GM18517 (cell line): ENCODE data around the gene SIGLEC9.
"Not testable (repeated sequence)": the region's sequence is repeated elsewhere in the genome, so short reads cannot be mapped to it uniquely, and the experiment has no call there.

ENCODE experiments used
- ATAC-seq: cut with Tn5 transposase; IDR thresholded peaks from one replicate; pipeline ENCODE4 v1.9.1; 2021; ENCODE audit warnings: mild to moderate bottlenecking, moderate library complexity; ENCODE audit not compliant: unreplicated experiment

SIGLEC9 gene

GRCh38 chr19:51142809-51143475 lies 18.2 kb downstream of the SIGLEC9 start:
- ATAC-seq, result not testable (repeated sequence)

- ATAC-seq, result no peak
Measured at GRCh38 chr19:51143486-51143885, 18.8 kb downstream of the SIGLEC9 start.

DNA sequence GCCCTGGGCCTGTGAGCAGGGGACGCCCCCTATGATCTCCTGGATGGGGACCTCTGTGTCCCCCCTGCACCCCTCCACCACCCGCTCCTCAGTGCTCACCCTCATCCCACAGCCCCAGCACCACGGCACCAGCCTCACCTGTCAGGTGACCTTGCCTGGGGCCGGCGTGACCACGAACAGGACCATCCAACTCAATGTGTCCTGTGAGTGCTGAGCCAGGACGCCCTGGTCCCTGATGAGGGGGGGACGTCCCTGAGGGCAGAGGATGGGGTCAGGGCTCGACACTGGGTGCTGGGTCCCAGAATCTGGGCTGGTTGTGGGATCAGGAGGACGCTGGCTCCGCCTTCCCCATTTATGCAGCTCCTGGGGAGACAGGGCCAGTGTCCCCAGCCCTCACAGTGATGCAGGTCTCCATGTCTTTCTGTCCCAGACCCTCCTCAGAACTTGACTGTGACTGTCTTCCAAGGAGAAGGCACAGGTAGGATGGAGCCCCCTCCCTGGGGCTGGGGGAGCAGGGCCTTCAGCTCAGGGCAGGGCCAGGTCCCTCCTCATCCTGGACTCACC lies 19.9 kb downstream of the SIGLEC9 start:
- no peak for ATAC-seq

DNA sequence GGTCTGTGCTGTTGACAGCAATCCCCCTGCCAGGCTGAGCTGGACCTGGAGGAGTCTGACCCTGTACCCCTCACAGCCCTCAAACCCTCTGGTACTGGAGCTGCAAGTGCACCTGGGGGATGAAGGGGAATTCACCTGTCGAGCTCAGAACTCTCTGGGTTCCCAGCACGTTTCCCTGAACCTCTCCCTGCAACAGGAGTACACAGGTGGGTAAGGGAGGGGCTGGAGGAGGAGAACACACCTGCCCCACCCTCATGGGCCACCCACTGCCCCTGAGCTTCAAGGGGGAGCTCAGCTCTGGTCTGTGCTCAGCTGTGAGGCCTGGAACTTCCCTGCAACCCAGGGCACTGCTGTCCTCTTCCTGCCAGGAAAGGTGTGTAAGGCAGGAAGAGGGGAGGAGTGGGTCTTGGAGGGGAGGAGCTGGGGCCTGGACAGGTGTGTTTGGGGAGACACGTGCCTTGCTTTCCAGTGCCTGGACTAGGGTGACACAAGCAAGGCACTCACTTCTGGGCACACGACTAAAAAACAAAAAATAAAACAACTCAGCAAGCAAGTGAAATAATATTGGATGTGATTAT lies 21.3 kb downstream of the SIGLEC9 start:
- no peak for ATAC-seq

DNA sequence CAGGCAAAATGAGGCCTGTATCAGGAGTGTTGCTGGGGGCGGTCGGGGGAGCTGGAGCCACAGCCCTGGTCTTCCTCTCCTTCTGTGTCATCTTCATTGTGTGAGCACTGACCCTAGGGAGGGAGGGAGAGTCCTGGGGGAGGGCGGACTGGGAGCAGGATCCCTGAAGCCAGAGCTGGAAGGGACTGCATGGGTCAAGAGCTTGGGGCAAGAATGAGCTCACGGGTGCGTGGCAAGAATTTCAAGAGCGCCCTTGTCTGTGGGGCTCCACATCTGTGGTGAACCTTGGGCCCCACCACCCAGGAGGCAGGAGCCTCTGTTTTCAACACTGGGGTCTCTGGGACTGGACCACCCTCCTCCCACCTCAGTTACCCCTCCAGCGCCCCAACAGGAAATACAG lies 22.0 kb downstream of the SIGLEC9 start:
- no peak for ATAC-seq

- no peak for ATAC-seq
Measured at GRCh38 chr19:51147663-51148062, 23.0 kb downstream of the SIGLEC9 start.

- no peak for ATAC-seq
Measured at GRCh38 chr19:51148580-51148979, 23.9 kb downstream of the SIGLEC9 start.

DNA sequence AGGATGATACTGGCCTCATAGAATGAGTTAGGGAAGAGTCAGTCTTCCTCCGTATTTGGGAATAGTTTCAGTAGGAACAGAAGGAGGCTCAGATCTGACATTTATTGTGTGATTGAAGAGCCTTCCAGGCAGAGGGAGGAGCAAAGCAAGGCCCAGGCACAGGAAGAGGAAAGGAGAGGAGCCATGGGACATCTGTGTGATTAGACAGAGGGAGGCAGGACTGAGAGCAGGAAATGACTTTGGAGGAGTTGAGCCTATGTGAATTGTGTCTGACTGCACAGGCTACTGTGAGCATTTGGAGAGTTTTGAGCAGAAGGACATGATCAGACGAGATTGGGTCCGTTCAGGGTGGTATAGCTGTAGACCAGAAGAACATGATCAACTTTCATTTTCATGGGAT lies 25.9 kb downstream of the SIGLEC9 start:
- no peak for ATAC-seq

DNA sequence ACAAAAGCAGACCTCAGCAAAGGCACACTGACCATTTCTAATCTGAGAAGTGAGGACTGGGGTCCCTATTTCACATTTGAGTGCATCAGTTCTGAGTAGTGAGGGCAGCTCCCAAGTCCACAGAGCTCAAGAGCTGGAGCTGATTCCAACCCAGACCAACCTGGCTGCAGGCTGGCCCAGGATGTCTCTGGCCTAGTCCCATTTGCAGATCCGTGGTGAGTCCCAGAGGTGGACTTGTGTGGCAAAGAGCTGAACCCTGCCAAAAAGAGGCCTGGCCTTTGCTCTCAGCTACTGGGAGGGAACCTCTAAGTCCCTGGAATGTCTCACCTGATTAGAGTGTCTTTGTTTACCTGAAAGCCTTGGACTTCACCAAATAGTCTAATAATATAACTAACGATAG lies 32.0 kb downstream of the SIGLEC9 start:
- no peak for ATAC-seq

DNA sequence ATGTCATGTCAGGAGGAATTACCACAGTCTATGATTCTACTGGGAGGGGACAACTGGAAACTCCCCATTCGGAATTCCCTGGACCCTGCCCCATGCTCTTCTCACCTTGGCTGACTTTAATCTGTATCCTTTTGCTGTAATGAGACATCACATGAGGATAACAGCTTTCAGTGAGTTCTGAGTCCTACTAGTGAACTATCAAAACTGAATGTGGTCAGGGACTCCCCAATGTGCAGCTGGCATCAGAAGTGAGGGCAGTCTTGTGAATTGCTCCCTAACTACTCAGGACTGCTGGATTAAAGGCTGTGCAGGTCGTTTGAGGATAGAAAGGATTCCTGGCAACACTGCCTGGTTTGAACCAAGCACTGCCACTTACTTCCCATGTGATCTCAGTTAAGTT lies 32.6 kb downstream of the SIGLEC9 start:
- ATAC-seq, result no peak

GRCh38 chr19:51158474-51159129 lies 33.9 kb downstream of the SIGLEC9 start:
- ATAC-seq, result no peak

- ATAC-seq, result no peak
Measured at GRCh38 chr19:51159656-51160055, 35.0 kb downstream of the SIGLEC9 start.

GRCh38 chr19:51161266-51161665 lies 36.6 kb downstream of the SIGLEC9 start:
- no peak for ATAC-seq

GRCh38 chr19:51161867-51162496 lies 37.3 kb downstream of the SIGLEC9 start:
- ATAC-seq, result no peak

DNA sequence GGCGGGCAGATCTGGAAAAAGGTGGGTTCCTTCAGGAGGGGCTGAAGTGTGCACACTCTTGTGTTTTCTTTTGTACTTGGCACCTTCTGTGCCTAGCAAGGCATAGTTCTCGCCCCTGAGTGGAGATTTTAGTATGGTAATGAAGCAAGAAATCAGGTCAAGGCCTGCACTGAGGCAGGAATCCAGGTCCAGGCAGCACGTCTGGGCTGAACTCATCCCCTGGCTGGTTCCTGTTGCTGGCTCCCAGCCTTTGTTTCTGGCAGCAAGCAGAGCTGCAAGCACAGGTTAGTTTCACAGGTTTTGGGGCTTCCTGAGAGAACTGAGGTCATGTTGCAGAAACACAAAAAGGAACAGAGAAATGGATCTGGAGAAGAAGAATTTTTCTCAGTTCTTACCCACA lies 38.6 kb downstream of the SIGLEC9 start:
- no peak for ATAC-seq

DNA sequence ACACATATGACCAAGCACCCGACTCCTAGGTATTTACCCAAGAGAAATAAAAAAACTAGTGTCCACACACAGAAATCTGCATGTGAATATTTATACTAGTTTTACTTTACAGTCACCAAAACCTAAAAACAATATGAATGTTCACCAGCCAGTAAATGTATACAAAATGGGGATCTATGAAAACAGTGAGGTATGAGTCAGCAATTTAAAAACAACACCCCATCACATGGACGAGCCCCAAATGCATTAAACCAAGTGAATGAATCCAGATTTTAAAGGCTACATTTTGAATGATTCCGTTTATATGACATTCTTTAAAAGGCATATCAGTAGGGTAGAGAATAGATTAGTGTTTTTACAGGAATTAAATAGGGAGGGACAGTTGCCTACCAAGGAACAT lies 39.5 kb downstream of the SIGLEC9 start:
- ATAC-seq, result no peak

DNA sequence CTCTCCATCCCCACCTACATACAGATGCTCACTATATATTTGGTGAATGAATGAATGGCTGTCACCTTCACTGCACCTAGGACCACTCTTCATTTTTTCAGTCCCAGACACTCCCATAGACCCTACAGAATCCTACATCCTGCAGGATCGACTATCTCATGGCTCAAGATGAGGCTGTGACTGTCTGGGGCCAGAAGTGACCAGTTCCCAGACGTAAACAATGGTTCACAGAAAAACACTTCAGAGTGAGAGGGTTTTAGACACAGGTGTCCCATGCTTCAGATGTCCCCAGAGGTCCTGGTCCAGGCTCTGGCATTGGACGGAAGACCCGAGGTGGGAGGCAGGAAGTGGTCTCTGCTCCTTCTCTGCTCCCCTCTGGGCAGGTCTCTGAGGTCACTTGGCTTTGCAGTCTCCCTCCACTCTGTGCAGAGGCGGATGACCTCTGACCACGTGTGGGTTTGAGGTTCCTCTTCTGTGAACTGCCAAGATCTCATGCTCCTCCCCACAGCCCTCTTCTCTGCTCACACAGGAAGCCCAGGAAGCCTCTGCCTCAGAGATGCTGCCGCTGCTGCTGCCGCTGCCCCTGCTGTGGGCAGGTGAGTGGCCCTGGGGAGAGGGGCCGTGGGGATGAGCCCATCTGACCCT lies 42.3 kb downstream of the SIGLEC9 start:
- no peak for ATAC-seq

DNA sequence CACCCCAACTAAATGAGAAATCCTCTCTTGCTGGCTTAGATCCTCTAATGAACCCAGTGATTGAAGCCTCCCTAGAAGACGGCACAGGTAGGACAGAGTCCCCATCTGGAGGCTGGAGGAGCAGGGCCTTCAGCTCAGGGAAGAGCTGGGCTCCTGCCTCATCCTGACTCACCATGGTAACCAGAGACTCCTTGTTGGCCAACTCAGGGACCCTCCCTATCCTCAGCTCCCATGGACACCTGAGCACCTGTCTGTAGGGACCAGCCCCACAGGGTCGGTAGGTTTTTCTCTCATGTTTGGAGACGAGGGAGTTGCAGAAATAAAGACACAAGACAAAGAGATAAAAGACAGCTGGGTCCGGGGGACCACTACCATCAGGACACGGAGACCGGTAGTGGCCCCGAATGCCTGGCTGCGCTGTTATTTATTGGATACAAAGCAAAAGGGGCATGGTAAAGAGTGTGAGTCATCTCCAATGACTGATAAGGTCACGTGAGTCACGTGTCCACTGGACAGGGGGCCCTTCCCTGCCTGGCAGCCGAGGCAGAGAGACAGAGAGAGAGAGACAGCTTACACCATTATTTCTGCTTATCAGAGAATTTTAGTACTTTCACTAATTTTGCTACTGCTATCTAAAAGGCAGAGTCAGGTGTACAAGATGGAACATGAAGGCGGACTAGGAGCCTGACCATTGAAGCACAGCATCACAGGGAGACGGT lies 44.0 kb downstream of the SIGLEC9 start:
- ATAC-seq, result no peak

- ATAC-seq, result not testable (repeated sequence)
Measured at GRCh38 chr19:51169283-51169918, 44.7 kb downstream of the SIGLEC9 start.

DNA sequence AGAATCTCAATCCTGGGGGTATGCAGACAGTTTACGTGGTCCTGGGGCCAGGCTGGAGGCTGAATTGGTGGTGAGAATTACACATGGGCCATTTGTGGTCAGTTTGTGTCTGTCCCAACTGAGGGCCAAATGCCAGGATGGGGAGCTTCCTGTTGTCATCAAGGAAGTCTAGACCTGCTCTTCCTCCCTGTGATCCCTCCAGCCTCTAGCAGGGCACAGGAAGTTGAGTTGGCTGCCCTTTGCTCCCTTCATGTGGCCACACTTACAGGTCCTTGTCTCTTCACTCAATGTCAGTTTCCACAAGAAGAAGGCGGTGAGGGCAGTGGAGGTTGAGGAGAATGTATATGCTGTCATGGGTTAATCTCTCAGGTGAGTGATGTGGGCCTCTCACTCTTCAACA lies 47.5 kb downstream of the SIGLEC9 start:
- ATAC-seq, result no peak
